HG02642 (cell line): ENCODE data around the gene ERCC8.

Experiments used
- ATAC-seq: cut with Tn5 transposase; IDR thresholded peaks from one replicate; pipeline ENCODE4 v1.9.1; 2021; ENCODE audit warnings: mild to moderate bottlenecking; ENCODE audit not compliant: unreplicated experiment, poor library complexity

The ERCC8 gene

DNA sequence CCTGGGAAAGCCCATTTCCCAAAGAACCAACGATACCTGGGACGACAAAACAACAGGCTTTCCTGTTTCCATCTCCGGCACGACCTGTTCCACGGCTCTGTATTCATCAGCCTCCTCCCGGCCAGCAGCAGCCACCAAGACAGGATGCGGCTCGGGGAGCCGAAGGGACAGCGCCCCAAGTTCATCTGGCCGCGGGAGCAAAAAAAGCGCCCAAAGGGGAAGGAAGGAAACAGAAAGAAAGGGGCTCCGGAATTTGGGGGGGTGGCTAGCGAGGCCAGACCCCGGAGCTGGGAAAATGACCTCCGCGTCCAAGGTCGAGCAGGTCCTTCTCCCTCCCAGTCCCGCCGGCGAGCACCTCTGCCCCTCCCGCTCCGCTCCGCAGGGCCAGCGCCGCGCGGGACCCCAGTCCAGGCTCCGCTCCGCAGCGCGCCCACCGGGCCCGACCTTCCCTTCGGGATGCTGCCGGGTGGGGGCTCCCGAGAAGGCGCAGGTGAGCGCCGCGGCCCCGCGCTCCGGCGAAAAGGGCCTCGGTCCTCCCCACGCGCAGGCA, 101.4 kb downstream of the ERCC8 start:
- peak; percentile 40 for ATAC-seq

- ATAC-seq, result no peak
These were observed 101.9 kb downstream of the ERCC8 start for GRCh38 chr5:60842871-60843385.

DNA sequence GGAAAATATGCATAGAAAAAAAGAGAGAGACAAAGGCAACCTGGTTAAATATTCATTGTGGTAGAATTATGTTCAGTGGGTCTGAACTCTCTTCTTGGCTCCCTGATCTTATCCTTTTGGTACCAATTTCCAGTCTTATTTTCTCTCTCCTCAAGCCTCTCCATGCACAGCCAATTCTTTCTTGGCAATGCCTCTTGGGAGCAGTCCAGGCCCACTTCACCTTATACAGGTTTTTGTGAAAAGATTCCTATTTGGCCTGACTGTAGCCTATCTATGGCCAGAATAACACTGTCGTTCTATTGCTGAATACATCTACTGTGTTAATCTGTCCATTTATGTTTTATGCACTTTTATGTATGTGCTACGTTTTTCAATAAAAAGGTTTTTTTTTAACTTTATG, 103.5 kb downstream of the ERCC8 start:
- ATAC-seq, result no peak

DNA sequence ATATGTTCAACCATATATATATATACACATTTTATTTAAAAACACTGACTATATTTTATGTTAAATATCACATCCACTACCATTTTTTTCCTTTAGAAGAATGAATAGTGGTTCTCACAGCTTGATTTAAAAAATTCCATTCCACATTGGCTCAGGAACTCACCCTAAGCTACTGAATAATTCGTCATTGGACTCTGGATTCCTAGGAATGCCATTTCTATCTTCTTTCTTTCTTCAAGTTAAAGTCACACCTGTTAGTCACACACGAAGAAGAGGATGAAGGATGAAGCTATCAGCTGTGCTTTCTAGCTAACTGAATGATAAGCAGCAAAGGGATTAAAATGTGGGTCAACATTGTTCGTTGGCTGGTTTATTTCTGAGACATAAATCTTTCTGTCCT, 108.7 kb downstream of the ERCC8 start:
- ATAC-seq, result no peak

- no peak for ATAC-seq
These were observed 109.3 kb downstream of the ERCC8 start for GRCh38 chr5:60835554-60835953.

DNA sequence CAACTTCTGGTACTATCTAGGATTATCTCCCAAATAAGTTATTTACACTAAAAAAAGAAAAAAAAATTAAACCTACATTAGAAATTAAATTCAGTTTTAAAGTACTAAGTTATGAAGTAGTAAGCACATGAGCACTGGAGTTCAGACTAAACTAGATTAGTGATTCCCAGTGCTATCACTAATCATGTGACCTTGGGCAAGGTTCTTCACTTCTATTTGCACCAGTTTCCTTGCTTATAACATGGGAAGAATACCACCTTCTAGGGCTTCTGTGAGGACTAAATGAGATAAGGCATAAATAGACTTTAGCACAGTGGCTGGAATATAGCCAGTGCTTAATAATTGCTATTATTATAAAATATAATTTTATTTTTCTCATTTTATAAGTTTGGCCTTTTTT, 111.3 kb downstream of the ERCC8 start:
- no peak for ATAC-seq

GRCh38 chr5:60830581-60831127, 114.2 kb downstream of the ERCC8 start:
- ATAC-seq, result peak; percentile 45

- ATAC-seq, result peak; percentile 37
These were observed 115.2 kb downstream of the ERCC8 start for GRCh38 chr5:60829490-60830266.

DNA sequence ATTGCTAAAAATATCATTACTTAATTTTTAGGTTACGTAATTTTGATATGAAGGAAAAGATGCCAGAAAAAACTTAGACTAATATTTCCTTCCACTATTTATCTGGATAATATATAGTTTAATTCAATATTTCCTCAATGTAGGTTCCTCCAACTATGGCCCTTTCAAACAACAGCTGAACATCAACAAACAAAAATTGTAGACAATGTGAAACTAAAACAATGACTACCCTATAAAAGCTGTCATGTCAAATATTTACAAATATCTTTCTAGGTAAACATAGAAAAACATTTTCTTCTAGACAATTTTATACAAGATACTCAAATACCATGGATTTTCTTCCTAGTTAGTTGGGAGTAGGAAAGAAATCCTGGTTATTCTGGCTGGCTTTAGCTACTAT, 117.7 kb downstream of the ERCC8 start:
- no peak for ATAC-seq

- ATAC-seq, result peak; percentile 80
These were observed 118.2 kb downstream of the ERCC8 start for GRCh38 chr5:60826653-60827052.
